HepG2 (cell line): ENCODE measurements around the gene TJP2. TPM values are rescaled to one million over a fixed set of nuclear protein-coding genes. Genes with fewer than 3 reads are reported as not detected.

Experiments used
- FOSL2 ChIP-seq: sonication (generic); formaldehyde crosslinking; IDR thresholded peaks from 2 replicates; pipeline ENCODE4 v1.4.0; 2020; ENCODE audit warnings: missing genetic modification reagents
- ZBTB21 ChIP-seq: sonication (generic); formaldehyde crosslinking; IDR thresholded peaks from 2 replicates; pipeline ENCODE4 v1.4.0; 2020; ENCODE audit warnings: missing genetic modification reagents
- ZNF160 ChIP-seq: sonication (generic); formaldehyde crosslinking; IDR thresholded peaks from 2 replicates; pipeline ENCODE4 v1.8.0; 2022; ENCODE audit warnings: mild to moderate bottlenecking, inconsistent platforms, missing genetic modification reagents
- ZSCAN21 ChIP-seq: sonication (generic); formaldehyde crosslinking; IDR thresholded peaks from 2 replicates; pipeline ENCODE4 v1.8.0; 2022; ENCODE audit warnings: mild to moderate bottlenecking, missing genetic modification reagents, moderate library complexity, borderline replicate concordance
- polyA plus RNA-seq, 8 experiments: library from polyadenylated mRNA; depleted of rRNA in 3 of 8; stranded (reverse) in 7 of 8; unstranded in 1 of 8; fragments of >200 nt; fragmentation: Illumina TruSeq in 4 of 8; extraction: Trizol in 4 of 8; gene quantifications; 2 replicates each; pipeline versions ENCODE4 v1.2.1 to v1.2.3, GENCODE V29; 2011 to 2016; ENCODE audit warnings: low read depth in 4 of 8, missing spikeins in 1 of 8, mixed read lengths in 1 of 8; ENCODE audit not compliant: insufficient read depth in 1 of 8
- total RNA-seq, 5 experiments: library from RNA; depleted of rRNA; stranded (reverse); fragments of >200 nt; fragmentation: Illumina TruSeq; extraction: Trizol; gene quantifications; 2 replicates each; pipeline ENCODE4 v1.2.3, GENCODE V29; 2016; ENCODE audit warnings: low read depth in 1 of 5
- TF ChIP-seq, protein P1 (sequence below): sonication (generic); formaldehyde crosslinking; IDR thresholded peaks from 2 replicates; pipeline ENCODE4; 2020; ENCODE audit warnings: missing genetic modification reagents, mild to moderate bottlenecking, borderline replicate concordance
- TF ChIP-seq, protein P2 (sequence below): sonication (generic); formaldehyde crosslinking; IDR thresholded peaks from 2 replicates; pipeline ENCODE4 v1.9.0; 2022; ENCODE audit warnings: missing genetic modification reagents, mild to moderate bottlenecking, borderline replicate concordance
- TF ChIP-seq, protein P3 (sequence below): sonication (generic); formaldehyde crosslinking; IDR thresholded peaks from 2 replicates; pipeline ENCODE4 v1.8.0; 2022; ENCODE audit warnings: missing genetic modification reagents, mild to moderate bottlenecking, moderate library complexity, borderline replicate concordance

The TJP2 gene
- total and polyA plus RNA-seq, 2 of the 13 experiments (the other 11 are each of a cell fraction or from before 2014, with no cell fraction given) = 109 to 110 TPM

DNA sequence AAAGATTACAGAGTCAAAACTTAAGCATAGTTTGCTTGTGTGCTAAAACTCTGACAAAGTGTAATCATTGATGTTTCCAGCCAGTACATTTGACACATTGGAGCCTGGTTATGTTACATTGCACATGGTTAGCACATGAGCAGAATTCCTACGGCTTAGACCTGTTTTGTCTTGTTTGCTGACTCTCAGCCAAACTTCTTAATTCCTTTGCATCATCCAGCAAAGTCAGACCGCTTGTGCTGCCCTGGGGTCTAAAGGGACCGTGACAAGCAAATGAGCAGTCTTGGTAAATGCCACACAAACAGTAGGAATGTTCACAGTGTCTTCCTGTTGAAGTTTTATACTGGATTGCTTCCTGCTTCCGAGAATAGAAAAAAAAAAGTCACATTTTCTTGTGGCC is 79.0 kb downstream of the TJP2 start (continued):
- TF ChIP-seq, protein P1, sequence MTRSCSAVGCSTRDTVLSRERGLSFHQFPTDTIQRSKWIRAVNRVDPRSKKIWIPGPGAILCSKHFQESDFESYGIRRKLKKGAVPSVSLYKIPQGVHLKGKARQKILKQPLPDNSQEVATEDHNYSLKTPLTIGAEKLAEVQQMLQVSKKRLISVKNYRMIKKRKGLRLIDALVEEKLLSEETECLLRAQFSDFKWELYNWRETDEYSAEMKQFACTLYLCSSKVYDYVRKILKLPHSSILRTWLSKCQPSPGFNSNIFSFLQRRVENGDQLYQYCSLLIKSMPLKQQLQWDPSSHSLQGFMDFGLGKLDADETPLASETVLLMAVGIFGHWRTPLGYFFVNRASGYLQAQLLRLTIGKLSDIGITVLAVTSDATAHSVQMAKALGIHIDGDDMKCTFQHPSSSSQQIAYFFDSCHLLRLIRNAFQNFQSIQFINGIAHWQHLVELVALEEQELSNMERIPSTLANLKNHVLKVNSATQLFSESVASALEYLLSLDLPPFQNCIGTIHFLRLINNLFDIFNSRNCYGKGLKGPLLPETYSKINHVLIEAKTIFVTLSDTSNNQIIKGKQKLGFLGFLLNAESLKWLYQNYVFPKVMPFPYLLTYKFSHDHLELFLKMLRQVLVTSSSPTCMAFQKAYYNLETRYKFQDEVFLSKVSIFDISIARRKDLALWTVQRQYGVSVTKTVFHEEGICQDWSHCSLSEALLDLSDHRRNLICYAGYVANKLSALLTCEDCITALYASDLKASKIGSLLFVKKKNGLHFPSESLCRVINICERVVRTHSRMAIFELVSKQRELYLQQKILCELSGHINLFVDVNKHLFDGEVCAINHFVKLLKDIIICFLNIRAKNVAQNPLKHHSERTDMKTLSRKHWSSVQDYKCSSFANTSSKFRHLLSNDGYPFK (CRISPR knock-in tag) = no peak
- TF ChIP-seq, protein P2, sequence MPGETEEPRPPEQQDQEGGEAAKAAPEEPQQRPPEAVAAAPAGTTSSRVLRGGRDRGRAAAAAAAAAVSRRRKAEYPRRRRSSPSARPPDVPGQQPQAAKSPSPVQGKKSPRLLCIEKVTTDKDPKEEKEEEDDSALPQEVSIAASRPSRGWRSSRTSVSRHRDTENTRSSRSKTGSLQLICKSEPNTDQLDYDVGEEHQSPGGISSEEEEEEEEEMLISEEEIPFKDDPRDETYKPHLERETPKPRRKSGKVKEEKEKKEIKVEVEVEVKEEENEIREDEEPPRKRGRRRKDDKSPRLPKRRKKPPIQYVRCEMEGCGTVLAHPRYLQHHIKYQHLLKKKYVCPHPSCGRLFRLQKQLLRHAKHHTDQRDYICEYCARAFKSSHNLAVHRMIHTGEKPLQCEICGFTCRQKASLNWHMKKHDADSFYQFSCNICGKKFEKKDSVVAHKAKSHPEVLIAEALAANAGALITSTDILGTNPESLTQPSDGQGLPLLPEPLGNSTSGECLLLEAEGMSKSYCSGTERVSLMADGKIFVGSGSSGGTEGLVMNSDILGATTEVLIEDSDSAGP (CRISPR knock-in tag) = no peak
- no peak for TF ChIP-seq FOSL2
- no peak for TF ChIP-seq ZNF160
- TF ChIP-seq, protein P3, sequence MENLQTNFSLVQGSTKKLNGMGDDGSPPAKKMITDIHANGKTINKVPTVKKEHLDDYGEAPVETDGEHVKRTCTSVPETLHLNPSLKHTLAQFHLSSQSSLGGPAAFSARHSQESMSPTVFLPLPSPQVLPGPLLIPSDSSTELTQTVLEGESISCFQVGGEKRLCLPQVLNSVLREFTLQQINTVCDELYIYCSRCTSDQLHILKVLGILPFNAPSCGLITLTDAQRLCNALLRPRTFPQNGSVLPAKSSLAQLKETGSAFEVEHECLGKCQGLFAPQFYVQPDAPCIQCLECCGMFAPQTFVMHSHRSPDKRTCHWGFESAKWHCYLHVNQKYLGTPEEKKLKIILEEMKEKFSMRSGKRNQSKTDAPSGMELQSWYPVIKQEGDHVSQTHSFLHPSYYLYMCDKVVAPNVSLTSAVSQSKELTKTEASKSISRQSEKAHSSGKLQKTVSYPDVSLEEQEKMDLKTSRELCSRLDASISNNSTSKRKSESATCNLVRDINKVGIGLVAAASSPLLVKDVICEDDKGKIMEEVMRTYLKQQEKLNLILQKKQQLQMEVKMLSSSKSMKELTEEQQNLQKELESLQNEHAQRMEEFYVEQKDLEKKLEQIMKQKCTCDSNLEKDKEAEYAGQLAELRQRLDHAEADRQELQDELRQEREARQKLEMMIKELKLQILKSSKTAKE = no peak
- TF ChIP-seq ZSCAN21 = no peak
- no peak for TF ChIP-seq ZBTB21 (CRISPR knock-in tag)
